ENCODE measurements around the gene DRC7.

DNA sequence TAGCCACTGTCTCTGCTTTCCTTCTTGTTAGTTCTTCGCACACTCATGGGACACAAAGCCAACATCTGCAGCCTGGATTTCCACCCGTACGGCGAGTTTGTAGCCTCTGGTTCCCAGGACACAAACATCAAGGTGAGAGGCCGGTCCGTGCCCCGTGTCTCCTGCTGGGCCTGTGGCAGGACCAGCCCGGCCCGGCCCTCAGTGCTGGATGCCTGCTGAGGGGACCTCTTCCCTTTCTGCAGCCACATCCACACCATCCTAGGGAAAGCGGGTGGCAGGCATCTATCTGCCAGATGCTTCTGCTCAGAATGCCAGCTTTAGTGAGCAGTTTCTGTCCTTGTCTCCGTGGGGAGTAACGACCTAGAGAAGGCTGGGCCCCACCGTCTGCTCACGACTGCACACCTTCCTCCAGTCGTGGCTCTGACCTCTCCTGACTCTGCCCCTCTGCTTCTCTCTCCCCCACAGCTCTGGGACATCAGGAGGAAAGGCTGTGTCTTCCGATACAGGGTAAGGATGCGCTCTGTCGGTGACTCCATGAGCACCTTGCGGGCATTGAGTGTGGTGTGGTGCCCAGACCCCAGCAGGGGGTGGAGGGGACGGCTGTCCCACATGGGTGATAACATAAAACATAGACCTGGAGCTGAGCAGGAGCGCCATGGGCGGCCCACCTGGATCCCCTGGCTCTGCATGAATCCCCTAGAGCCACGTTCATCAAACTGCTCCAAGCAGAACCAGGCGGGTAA lies 56.4 kb downstream of the DRC7 start:
- TF ChIP-seq, protein P1, sequence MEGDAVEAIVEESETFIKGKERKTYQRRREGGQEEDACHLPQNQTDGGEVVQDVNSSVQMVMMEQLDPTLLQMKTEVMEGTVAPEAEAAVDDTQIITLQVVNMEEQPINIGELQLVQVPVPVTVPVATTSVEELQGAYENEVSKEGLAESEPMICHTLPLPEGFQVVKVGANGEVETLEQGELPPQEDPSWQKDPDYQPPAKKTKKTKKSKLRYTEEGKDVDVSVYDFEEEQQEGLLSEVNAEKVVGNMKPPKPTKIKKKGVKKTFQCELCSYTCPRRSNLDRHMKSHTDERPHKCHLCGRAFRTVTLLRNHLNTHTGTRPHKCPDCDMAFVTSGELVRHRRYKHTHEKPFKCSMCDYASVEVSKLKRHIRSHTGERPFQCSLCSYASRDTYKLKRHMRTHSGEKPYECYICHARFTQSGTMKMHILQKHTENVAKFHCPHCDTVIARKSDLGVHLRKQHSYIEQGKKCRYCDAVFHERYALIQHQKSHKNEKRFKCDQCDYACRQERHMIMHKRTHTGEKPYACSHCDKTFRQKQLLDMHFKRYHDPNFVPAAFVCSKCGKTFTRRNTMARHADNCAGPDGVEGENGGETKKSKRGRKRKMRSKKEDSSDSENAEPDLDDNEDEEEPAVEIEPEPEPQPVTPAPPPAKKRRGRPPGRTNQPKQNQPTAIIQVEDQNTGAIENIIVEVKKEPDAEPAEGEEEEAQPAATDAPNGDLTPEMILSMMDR (conservative IDR thresholded peaks at IDR 0.05; ENCODE audit: low read depth, low read length), result no peak
- TF ChIP-seq EZH2phosphoT487 (IDR thresholded peaks at IDR 0.05; ENCODE audit: borderline replicate concordance, low read length), result no peak

Data from PC-3 (cell line).